ENCODE data around the gene DIPK1A.

DIPK1A gene

DNA sequence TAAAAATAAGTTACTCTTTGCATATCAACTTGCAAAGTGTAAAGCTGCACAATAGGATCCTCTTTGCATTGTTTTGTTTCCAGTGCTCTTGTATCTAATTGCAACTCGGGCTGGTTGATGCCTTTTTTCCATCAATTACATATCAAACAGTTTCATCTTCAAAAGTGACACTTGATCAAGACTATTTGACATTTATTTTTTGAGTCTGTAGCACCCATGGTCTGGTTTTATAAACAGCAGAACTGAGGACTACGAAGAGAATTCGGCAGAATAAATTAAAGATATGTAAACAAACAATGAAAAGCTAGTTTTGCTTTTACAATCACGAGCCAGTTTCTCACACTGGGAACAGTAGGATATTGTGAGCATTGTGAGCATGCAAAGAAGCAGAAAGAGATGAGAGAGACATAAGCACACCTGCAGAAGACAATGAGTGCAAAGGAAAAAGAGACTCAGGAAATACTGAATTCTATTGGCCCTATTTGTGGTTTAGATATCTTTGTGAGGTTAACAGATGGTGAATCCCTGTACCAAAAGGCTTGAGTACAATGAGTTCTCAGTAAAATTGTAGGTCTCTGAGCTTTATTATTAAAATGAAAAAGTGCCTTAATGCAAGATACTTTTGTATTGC lies 84.1 kb downstream of the DIPK1A start:
- DNase-seq (ENCODE audit: low read depth, low spot score): no peak
- no peak overlapping the region for H3K27ac ChIP-seq (ENCODE audit: low read length)
- no peaks in the 10 kb centered on the region for H3K4me1 ChIP-seq (ENCODE audit: control insufficient read depth, insufficient read depth, low read length)
- H3K9me3 ChIP-seq (ENCODE audit: control insufficient read depth, insufficient read depth, low read length): no peaks in the 10 kb centered on the region
- no CpG with 5 or more reads among the region's 4 CpGs for WGBS (ENCODE audit: insufficient coverage, insufficient read length)
- H3K27me3 ChIP-seq (ENCODE audit: control insufficient read depth, insufficient read depth, low read length): no peaks in the 10 kb centered on the region
- no peak overlapping the region for H3K4me3 ChIP-seq (ENCODE audit: low read length)
- H3K36me3 ChIP-seq (ENCODE audit: control insufficient read depth, insufficient read depth, low read length): no peaks in the 10 kb centered on the region

DNA sequence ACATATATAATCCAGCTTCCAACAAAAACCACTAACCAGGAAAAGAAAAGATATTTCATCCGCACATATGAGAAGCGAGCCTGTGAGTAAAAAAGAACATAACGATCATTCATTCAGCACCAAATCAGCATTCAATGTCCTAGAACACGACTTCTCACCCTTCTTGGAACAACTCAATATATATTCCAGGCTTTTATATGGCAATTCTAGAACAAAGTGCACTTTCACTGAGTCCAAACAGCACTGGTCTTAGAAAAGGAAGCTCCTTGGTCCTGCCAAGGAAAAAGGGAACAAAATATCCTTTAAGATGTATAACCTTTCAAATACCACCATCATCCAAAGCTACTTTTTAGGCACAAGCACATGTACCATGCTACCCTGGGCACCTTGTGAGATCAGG lies 84.9 kb downstream of the DIPK1A start:
- no peaks in the 10 kb centered on the region for H3K27me3 ChIP-seq (ENCODE audit: control insufficient read depth, insufficient read depth, low read length)
- no peaks in the 10 kb centered on the region for H3K36me3 ChIP-seq (ENCODE audit: control insufficient read depth, insufficient read depth, low read length)
- no peak overlapping the region for H3K27ac ChIP-seq (ENCODE audit: low read length)
- H3K4me1 ChIP-seq (ENCODE audit: control insufficient read depth, insufficient read depth, low read length): no peaks in the 10 kb centered on the region
- no peak overlapping the region for H3K4me3 ChIP-seq (ENCODE audit: low read length)
- no peaks in the 10 kb centered on the region for H3K9me3 ChIP-seq (ENCODE audit: control insufficient read depth, insufficient read depth, low read length)
- WGBS (ENCODE audit: insufficient coverage, insufficient read length): no CpG with 5 or more reads among the region's 4 CpGs
- DNase-seq (ENCODE audit: low read depth, low spot score): no peak

DNA sequence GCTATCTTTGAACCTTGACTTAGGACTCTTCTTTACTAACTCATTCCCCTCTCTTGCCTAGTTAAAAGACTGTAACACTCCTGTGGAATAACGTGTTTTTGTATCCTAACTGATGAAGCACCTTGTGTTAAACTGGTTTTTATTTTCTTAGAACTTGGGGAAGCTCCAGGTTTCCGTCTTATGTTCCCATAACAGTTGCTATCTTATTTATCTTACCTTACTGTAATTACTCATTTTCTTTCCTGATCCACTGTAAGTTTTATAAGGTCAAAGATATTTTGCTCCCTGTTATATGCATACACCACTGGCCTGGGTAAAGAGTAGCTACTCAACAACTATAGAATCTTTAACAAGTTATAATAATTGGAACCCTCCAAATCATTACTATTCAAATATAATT lies 86.3 kb downstream of the DIPK1A start:
- DNase-seq (ENCODE audit: low read depth, low spot score): no peak
- no peaks in the 10 kb centered on the region for H3K36me3 ChIP-seq (ENCODE audit: control insufficient read depth, insufficient read depth, low read length)
- WGBS (ENCODE audit: insufficient coverage, insufficient read length): no CpG with 5 or more reads among the region's 2 CpGs
- H3K27me3 ChIP-seq (ENCODE audit: control insufficient read depth, insufficient read depth, low read length): no peaks in the 10 kb centered on the region
- H3K4me3 ChIP-seq (ENCODE audit: low read length): no peak overlapping the region
- H3K27ac ChIP-seq (ENCODE audit: low read length): no peak overlapping the region
- H3K9me3 ChIP-seq (ENCODE audit: control insufficient read depth, insufficient read depth, low read length): no peaks in the 10 kb centered on the region
- H3K4me1 ChIP-seq (ENCODE audit: control insufficient read depth, insufficient read depth, low read length): no peaks in the 10 kb centered on the region

DNA sequence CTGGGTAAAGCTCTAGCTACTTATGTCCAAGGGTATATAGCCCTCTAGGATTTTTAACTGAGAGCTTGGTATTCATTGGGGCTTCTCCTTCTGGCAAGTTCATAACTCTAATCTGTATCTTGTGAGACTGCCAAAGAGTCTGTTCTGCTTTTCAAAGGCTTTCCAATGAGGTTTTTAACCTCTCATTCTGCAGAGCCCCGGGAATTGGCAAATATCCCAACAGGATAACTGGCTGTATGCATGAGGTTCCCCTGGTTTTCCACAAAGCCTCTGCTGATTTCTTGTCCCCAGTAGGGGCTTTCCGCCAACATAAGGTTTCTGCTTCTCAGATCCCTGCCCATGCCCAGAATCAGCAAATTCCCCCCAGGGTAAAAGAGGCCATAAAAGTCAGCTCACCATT lies 88.5 kb downstream of the DIPK1A start:
- H3K9me3 ChIP-seq (ENCODE audit: control insufficient read depth, insufficient read depth, low read length): no peaks in the 10 kb centered on the region
- no peak for DNase-seq (ENCODE audit: low read depth, low spot score)
- H3K36me3 ChIP-seq (ENCODE audit: control insufficient read depth, insufficient read depth, low read length): no peaks in the 10 kb centered on the region
- no peaks in the 10 kb centered on the region for H3K4me1 ChIP-seq (ENCODE audit: control insufficient read depth, insufficient read depth, low read length)
- no peaks in the 10 kb centered on the region for H3K27me3 ChIP-seq (ENCODE audit: control insufficient read depth, insufficient read depth, low read length)
- no CpG with 5 or more reads among the region's 2 CpGs for WGBS (ENCODE audit: insufficient coverage, insufficient read length)
- H3K27ac ChIP-seq (ENCODE audit: low read length): no peak overlapping the region
- no peak overlapping the region for H3K4me3 ChIP-seq (ENCODE audit: low read length)

DNA sequence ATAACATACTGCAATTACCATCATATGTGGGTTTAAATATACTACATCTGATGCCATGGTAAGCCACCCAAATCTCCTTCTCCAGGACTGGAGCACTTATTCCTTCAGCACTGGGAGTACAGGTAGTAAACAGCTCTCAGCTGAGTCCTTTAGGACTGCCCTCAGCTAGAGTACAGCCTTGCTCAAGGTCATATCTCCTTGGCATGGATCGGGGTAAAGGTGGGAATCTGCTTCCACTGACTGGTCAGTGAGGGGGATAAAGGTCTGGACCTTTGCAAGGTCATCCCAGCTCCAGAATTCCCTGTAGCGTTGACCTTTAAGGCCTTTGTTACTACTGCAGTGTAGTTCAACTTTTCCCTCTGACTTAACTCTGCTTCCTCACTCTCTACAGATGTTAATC lies 90.7 kb downstream of the DIPK1A start:
- H3K27ac ChIP-seq (ENCODE audit: low read length): no peak overlapping the region
- H3K27me3 ChIP-seq (ENCODE audit: control insufficient read depth, insufficient read depth, low read length): no peaks in the 10 kb centered on the region
- H3K9me3 ChIP-seq (ENCODE audit: control insufficient read depth, insufficient read depth, low read length): no peaks in the 10 kb centered on the region
- H3K4me3 ChIP-seq (ENCODE audit: low read length): no peak overlapping the region
- WGBS (ENCODE audit: insufficient coverage, insufficient read length): no CpG with 5 or more reads among the region's 2 CpGs
- DNase-seq (ENCODE audit: low read depth, low spot score): no peak
- H3K36me3 ChIP-seq (ENCODE audit: control insufficient read depth, insufficient read depth, low read length): no peaks in the 10 kb centered on the region
- no peaks in the 10 kb centered on the region for H3K4me1 ChIP-seq (ENCODE audit: control insufficient read depth, insufficient read depth, low read length)

DNA sequence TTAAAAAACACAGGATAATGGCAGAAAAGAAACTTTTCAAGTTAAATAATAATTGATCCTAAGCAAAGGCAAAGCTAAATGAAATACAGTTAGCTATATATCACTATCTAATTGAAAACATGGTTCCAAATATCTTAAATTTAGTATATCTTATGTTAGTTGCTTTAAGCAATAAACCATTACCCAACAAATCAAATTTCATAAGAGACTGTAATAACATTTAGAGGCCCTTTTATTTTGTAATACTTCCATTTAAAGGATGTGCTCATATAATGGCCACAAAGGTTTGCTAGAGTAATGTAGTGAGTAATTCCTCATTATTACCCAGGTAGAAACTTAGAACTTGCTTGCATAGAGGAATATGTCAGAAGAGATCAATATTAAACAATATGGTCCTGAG lies 97.1 kb downstream of the DIPK1A start:
- Histone ChIP-seq H3K9me3 (ENCODE audit: control insufficient read depth, insufficient read depth, low read length) (no peaks in the 10 kb centered on the region), H3K27me3 (ENCODE audit: control insufficient read depth, insufficient read depth, low read length) (no peaks in the 10 kb centered on the region), H3K27ac (ENCODE audit: low read length) (no peak overlapping the region), H3K4me1 (ENCODE audit: control insufficient read depth, insufficient read depth, low read length) (no peaks in the 10 kb centered on the region), H3K36me3 (ENCODE audit: control insufficient read depth, insufficient read depth, low read length) (no peaks in the 10 kb centered on the region), H3K4me3 (ENCODE audit: low read length) (no peak overlapping the region)
- no peak for DNase-seq (ENCODE audit: low read depth, low spot score)

DNA sequence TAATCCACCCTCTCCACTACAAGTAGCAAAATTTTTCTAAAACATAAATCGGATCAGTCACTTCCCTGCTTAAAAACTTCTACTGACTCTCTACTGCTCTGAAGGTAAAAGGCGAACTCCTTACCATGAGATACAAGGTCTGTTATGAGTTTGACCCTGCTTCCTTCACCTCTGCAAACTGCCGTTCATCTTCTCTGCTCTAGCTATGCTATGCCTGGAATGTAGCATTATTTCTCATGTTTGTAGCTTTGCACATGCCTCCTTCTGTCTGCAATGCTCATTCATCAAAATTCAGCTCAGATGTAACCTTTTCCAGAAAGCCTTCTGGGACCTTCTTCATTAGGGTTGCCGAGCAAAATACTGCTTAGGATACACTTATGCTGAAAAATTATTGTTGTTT lies 98.7 kb downstream of the DIPK1A start:
- Histone ChIP-seq H3K27me3 (ENCODE audit: control insufficient read depth, insufficient read depth, low read length) (no peaks in the 10 kb centered on the region), H3K4me3 (ENCODE audit: low read length) (no peak overlapping the region), H3K36me3 (ENCODE audit: control insufficient read depth, insufficient read depth, low read length) (no peaks in the 10 kb centered on the region), H3K27ac (ENCODE audit: low read length) (no peak overlapping the region), H3K9me3 (ENCODE audit: control insufficient read depth, insufficient read depth, low read length) (no peaks in the 10 kb centered on the region), H3K4me1 (ENCODE audit: control insufficient read depth, insufficient read depth, low read length) (no peaks in the 10 kb centered on the region)
- no CpG with 5 or more reads among the region's 4 CpGs for WGBS (ENCODE audit: insufficient coverage, insufficient read length)
- DNase-seq (ENCODE audit: low read depth, low spot score): no peak

DNA sequence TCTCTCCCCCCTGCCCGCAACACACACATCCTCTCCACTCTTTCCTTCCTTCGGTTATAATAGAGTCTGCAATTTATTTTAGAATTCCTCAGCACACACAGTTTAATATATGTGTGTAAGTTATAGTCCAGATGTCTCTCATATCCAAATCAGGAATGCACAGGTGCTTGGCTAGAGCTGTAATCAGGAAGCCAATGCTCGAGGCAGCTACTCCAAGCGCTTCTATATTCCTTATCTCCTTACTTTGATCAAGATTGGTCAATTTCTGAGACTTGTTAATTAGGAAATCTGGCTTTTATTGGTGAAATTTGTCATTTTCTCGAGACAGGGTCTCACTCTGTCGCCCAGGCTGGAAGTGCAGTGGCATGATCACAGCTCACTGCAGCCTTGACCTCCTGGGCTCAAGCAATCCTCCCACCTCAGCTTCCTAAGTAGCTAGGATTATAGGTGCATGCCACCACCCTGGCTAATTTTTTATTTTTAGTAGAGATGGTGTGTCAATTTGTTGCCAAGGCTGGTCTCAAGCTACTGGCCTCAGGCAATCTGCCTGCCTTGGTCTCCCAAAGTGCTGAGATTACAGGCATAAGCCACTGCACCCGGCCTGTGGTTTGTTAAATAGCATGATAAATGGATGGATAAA lies 101.7 kb downstream of the DIPK1A start:
- no peaks in the 10 kb centered on the region for H3K9me3 ChIP-seq (ENCODE audit: control insufficient read depth, insufficient read depth, low read length)
- no peak for DNase-seq (ENCODE audit: low read depth, low spot score)
- H3K4me3 ChIP-seq (ENCODE audit: low read length): no peak overlapping the region
- no CpG with 5 or more reads among the region's 7 CpGs for WGBS (ENCODE audit: insufficient coverage, insufficient read length)
- H3K27ac ChIP-seq (ENCODE audit: low read length): no peak overlapping the region
- H3K36me3 ChIP-seq (ENCODE audit: control insufficient read depth, insufficient read depth, low read length): no peaks in the 10 kb centered on the region
- H3K4me1 ChIP-seq (ENCODE audit: control insufficient read depth, insufficient read depth, low read length): no peaks in the 10 kb centered on the region
- no peaks in the 10 kb centered on the region for H3K27me3 ChIP-seq (ENCODE audit: control insufficient read depth, insufficient read depth, low read length)

DNA sequence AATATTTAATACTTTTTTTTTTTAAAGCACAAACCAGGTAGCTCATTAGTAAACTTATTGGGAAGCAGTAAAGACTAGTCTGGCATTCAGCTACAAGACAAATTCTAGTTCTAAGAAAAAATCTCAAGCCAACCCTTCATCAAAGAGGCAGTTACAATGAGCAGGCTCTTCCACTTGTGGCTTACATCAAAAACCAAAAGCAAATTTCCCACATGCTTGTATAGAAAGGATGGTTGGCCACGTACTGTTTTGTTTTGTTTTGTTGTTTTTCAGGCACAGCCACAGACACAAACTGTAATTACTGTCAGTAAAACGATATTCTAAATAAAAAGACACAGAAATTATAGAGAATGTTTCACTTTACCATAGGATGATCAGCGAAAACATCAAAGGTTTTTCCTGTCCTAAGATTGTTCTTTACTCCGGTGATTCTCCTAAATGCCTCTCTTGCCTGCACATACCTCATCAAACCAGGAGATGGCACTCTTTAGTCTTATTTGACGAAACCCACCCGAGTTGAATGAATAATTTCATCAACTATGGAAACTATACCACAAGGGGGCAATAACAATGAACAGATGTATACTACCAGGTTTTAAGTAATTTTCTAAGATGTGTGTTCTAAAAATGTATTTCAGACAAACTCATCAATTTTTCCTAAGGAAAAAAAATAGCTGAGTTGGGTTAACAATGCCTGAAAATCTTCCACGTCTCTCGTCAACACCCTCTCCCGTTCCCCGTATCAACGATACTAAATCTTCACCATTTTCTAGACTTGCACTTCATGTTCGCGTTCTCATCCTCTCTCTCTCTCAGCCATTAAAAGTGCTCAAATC lies 102.5 kb downstream of the DIPK1A start:
- no peaks in the 10 kb centered on the region for H3K36me3 ChIP-seq (ENCODE audit: control insufficient read depth, insufficient read depth, low read length)
- H3K4me3 ChIP-seq (ENCODE audit: low read length): no peak overlapping the region
- no peak overlapping the region for H3K27ac ChIP-seq (ENCODE audit: low read length)
- WGBS (ENCODE audit: insufficient coverage, insufficient read length): 100% methylated on average over 6 of the region's 13 CpGs
- H3K9me3 ChIP-seq (ENCODE audit: control insufficient read depth, insufficient read depth, low read length): no peaks in the 10 kb centered on the region
- DNase-seq (ENCODE audit: low read depth, low spot score): peak; percentile 29
- no peaks in the 10 kb centered on the region for H3K4me1 ChIP-seq (ENCODE audit: control insufficient read depth, insufficient read depth, low read length)
- no peaks in the 10 kb centered on the region for H3K27me3 ChIP-seq (ENCODE audit: control insufficient read depth, insufficient read depth, low read length)

DNA sequence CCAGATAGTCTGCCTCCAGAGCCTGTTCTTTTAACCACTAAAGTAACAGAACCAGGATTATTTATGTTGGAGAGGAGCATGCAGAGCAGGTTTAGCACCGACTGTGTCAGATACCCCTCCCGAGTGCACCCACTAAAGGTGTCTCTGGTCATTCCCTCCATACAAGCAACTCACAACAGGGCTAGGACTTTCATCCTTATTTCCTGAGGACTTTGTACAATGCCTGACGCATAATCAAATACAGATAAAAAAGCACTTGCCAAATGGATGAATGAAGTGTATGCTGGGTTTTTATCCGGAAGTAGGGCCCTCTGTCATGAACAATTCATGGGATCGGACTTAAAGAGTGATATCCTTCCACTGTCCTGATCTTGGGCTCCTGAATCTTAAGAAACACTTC lies 103.4 kb downstream of the DIPK1A start:
- no peaks in the 10 kb centered on the region for H3K27me3 ChIP-seq (ENCODE audit: control insufficient read depth, insufficient read depth, low read length)
- whole genome bisulfite sequencing (ENCODE audit: insufficient coverage, insufficient read length): no CpG with 5 or more reads among the region's 5 CpGs
- H3K27ac ChIP-seq (ENCODE audit: low read length): no peak overlapping the region
- H3K4me1 ChIP-seq (ENCODE audit: control insufficient read depth, insufficient read depth, low read length): no peaks in the 10 kb centered on the region
- no peaks in the 10 kb centered on the region for H3K36me3 ChIP-seq (ENCODE audit: control insufficient read depth, insufficient read depth, low read length)
- H3K9me3 ChIP-seq (ENCODE audit: control insufficient read depth, insufficient read depth, low read length): no peaks in the 10 kb centered on the region
- DNase-seq (ENCODE audit: low read depth, low spot score): no peak
- H3K4me3 ChIP-seq (ENCODE audit: low read length): no peak overlapping the region

Measured in iPS DF 6.9 (cell line).